ENCODE data around the gene CAB39L.

- TF ChIP-seq TAF1 (IDR thresholded peaks at IDR 0.05; ENCODE audit: low read depth, low read length) (no peak), POLR2A (IDR thresholded peaks at IDR 0.05; ENCODE audit: low read depth, low read length) (no peak), SPI1 (IDR thresholded peaks at IDR 0.05; ENCODE audit: low read depth, low read length) (no peak), POLR2AphosphoS5 (IDR thresholded peaks at IDR 0.05; ENCODE audit: low read depth, low read length) (no peak)
Observed at GRCh38 chr13:49412749-49413148, 31.1 kb downstream of the CAB39L start.
